HG03045 (cell line): ENCODE measurements around the gene RIMS1.

Source experiments
- ATAC-seq: cut with Tn5 transposase; IDR thresholded peaks from one replicate; pipeline ENCODE4 v1.9.1; 2021; ENCODE audit warnings: mild to moderate bottlenecking, moderate library complexity; ENCODE audit not compliant: unreplicated experiment

The RIMS1 gene

DNA sequence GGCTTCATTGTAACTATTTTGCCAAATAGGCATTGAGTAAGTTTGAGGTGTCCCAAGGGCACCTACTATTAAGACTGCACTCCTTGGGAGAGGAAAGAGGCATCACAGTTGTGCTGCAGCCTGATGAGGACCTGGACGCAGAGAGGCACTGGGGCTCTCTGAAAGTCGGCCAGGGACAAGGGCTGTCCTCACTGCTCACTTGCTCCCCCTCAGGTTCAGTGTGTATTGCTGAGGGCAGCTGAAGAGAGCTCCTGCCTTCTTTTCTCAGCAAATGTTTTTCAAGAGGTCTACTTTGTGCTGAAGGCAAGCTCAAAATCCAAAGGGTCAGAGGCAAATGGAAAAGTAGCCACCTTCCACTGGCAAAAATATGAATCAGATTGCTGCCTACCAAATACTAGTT, 331.8 kb downstream of the RIMS1 start:
- no peak for ATAC-seq

DNA sequence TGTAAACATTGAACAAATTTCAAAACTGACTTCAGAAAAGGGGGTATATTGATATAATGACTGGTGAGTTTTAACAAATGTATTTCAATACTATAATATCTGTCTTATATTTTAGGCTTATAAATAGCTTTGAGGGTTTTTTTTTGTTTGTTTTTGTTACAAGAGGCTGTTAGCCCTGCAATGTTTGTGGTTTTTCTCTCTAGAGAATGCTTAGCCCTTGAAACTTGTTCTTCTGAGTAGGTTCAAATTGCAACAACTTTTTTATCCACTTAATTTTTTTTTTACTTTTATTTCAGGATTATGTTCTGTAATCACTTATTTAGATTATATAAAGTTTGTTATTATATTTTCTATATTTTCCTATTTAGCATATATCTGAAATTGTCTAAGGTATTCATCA, 333.2 kb downstream of the RIMS1 start:
- ATAC-seq, result no peak

DNA sequence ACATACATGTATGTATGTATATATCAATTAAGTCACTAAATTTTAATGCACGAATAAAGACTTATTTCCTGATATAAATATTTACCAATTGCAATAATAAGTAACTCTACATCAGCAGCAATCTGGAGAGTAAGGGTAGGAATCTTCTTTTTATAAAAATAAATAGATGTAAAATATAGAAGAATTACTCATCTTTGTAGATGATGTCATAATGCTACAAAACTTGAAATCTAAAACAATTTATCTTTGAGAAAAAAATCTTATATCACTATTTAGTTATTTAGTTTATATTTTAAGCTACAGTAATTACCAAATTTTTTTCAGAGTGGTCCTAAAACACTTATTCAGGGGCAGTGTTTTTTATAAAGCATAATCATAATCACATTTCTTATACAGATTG, 351.7 kb downstream of the RIMS1 start:
- ATAC-seq, result no peak

DNA sequence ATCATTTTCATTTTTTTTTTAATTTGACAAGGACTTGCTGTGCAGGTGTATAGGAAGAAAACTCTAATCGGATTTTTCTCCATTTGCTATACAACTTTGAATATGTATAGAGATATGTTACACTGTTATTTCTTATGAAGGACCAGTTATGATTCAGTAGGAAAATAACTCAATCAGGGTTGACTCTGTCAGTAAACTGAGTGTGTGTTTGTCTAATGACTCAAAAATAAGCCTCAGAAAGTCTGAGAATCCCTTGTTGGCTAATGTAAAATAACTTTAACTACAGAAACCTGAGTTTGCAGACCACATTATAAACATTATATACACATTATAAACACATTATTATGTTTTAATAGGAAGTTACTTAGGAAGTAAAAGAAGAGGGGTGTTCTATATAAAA, 352.6 kb downstream of the RIMS1 start:
- no peak for ATAC-seq

DNA sequence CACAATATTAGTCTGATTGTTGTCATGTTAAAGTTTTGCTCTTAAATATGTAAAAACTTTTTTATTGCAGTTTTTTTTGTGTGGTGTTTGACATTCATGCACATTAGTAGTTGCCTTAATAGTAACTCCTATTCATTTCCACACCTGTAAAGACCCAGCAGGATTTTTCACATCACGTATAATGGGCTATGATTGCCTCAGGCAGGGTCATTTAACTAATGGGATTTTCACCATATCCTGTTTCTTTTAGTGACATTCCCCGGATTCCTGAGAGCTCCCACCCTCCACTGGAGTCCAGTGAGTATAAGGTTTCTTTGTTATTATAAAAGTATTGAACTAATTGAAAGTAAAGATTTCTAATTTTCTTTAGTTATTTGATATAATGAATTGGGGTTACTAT, 359.2 kb downstream of the RIMS1 start:
- no peak for ATAC-seq

DNA sequence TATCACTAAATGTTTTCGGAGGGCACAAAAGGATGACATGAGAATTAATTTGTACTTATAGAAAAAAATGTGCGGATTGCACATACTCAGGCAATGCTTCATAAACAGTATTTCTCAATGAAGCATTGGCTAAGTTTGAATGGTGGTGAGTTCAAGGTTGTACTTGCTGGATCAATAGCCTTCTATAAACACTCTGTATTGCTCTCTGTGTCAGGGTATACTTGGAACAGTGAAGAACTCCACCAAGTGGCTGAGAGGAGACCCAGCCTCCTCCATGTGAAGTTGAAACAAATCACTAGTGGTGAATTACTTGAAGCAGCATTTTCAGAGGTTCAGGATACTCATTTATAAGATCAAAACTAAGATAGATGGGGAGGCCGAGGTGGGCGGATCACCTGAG, 360.6 kb downstream of the RIMS1 start:
- ATAC-seq, result no peak

DNA sequence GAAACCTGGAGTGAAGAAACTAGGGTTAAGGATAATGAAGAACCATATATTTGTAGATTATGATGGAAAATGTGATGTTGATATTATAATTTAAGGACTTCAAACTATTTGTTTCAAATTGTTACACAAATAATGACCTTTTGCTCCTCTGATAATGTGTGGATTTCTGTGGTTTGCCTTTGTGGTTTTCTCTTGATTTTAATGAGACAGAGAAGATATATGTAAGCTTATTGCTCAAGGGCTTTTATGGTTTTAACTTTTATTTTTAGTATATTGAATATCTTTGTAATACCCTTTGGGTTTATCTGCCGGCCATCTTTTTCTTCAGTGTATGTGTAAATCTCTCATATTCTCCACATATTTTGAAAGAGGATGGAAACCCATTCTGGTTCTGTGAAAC, 362.3 kb downstream of the RIMS1 start:
- ATAC-seq, result no peak

DNA sequence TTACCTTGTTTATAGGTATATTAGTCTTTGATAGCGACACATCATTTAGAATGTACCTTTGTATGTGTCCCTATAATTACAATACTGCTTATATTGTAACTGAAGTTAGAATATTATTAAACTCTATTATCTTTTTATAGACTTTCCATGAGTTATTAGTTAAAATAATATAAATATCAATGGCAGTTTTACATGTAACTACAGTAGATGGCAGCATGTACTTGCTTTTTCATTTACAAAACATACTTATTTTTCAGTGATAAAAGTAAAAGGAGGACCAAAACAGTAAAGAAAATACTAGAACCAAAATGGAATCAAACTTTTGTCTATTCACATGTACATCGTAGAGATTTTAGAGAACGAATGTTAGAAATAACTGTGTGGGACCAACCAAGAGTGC, 364.3 kb downstream of the RIMS1 start:
- ATAC-seq, result no peak

DNA sequence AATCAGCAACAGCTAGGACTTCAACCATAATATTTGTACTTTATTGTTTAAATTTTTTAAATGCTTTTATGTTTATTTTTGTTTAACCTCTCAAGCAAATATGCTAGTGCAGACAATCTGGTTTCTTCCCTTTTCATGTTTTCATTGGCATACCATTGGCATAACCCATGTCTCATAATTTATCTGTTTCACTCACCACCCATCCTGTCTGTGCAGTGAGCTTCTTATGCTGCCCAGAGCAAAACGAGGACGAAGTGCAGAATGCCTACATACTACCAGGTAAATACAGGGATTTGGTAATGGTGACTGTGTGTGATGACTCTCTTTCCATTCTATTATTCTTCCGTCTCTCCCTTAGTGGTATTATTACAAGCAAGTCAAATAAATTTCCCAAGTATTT, 374.1 kb downstream of the RIMS1 start:
- ATAC-seq, result no peak

DNA sequence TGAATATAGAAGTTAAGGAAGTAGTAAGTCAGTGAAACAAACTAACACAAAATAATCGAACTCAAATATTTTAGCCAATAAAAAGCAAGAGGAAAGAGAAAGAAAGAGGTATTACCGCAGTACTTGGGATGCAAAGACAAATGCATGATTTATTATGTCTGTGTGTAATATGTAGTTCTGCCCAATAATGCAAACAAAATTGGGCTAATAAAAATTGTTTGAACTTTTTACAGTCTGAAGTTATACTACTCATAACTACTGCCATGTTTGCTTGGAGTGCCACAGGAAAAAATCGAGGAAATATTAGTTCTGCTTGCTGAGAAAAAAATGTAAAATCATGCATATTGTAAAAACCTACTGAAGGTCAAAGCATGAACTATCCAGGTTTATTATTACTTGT, 375.2 kb downstream of the RIMS1 start:
- ATAC-seq, result no peak

DNA sequence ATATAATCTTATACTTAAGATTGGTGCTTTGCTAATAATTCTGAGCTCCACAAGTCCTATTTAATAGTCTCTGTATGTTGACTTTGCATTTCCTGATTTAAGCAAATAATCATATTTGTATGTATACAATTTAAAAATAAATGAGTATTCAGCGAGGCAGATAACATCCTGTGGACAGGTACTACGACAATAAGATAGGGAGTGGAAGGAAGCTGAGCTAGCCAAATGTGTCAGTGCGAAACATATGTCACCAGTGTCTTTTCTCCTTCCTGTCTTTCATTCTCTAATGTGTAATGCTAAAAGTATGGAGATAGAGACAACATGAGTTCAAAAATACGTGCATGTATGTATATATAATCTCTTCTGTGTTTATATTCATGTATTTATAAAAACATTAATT, 375.9 kb downstream of the RIMS1 start:
- no peak for ATAC-seq

DNA sequence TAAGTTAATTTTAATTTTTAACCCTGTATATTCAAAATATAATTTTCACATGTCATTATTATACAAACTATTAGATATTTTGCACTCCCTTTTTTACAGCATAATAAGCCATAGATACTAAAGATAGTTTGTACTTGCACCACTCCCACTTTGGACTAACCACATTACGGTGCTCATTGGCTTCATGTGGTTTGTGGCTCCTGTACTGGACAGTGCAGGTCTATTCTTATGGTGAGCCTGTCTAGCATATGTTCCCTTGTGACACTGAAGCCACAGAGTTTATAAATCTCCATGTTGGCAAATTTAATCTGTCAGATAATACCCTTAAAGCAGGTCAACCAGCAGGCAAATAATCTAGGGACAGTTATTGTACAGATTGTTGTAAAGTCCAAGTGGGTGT, 381.1 kb downstream of the RIMS1 start:
- no peak for ATAC-seq

DNA sequence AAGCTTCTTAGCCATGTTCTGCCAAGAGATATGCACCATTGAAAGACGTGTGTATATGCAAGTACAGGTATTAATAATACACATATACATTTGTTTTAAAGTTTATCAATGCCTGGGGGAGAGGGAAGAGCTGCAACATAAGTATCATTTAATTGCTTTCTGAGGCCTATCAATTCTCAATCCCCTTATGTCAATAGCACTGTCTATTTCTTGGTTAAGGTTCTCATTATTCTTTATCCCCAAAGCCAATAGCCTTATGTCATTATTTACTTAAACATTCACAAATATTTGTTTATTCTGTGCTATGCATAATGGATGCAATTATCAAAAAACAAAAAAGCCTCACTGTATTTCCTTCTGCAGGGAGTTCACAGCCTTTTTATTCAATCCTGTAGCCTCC, 385.2 kb downstream of the RIMS1 start:
- no peak for ATAC-seq

DNA sequence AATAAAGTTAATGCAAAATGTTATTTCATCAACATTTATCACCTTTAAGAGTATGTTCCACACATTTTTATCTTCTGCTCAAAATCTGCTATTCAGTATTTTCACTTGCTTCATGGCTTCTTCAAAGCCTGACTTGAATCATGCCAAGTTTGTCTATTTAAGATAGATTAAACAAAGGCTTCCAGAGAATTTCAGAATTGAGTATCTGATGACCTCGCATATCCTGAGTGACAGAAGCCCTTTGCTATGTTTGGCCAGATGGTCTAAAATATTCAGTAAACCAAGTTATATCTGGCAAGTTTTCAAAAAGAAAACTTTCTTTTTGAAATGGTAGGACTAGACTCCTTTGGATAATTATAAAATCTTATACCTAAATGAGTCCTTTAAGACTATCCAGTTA, 386.6 kb downstream of the RIMS1 start:
- ATAC-seq, result no peak

DNA sequence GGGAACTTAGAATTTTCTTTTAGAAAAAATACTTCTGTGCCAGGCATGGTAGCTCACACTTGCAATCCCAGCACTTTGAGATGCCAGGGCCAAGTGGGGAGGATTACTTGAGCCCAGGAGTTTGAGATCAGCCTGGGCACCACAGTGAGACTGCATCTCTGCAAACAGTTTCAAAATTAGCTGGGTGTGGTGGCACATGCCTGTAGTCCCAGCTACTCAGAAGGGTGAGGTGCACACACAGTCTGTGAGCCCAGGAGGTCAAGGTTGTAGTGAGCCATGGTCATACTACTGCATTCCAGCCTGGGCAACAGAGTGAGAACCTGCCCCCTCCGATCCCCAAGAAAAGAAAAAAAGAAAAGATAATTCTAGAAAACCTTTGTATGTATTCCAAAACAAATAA, 389.5 kb downstream of the RIMS1 start:
- no peak for ATAC-seq

DNA sequence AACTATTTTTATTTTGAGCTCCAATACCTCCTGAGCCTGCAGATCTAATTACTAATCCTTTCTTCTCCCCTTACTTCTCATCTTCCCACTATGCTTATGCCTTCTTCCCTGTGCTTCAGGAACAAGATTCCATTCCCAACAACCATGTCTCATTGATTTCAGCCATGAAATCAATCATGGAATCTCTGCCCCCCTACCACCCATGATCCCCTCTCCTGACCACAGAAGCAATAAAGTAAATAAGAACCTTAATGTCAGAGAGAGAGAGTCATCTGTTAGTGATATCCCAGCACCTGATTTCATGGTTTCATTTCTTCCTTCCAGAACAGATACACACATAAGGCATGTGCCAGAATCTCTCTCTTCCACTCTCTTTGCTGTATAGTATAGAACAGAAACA, 395.9 kb downstream of the RIMS1 start:
- ATAC-seq, result no peak

DNA sequence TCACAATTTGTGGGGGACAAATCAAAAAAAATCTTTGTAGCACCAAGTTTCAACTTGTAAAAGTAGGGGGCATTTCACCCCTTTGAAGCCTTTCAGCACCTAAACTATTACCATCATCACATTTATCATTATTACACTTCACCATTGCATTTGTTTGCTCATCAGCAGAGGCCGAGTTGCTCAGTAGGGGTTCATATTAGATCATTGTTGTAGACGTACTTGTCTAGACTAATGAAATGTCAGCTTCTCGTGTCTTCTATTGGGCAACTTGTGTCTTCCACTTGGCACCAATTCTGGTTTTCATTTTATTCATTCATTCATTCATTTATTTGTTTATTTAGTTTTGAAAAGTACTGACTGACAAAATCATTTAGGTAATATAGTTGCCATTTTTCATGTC, 397.2 kb downstream of the RIMS1 start:
- ATAC-seq, result no peak

DNA sequence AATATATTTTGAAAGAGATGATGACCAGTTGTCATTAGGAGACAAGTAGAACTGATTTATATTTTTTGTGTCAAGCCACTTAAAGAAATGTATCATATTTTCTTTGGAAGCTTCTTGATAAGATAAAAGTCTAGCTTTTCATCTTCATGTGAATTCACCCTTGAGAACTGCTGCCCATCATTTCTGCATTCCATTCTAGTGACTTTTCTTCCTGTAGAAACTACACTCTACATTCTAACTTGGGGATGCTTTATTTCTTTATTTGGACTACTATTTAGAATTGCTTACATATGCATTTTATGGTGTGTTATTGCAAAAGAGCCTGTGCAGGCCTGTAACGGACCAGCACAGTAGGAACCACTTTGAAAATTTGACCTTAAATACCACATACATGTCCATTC, 400.6 kb downstream of the RIMS1 start:
- ATAC-seq, result no peak

DNA sequence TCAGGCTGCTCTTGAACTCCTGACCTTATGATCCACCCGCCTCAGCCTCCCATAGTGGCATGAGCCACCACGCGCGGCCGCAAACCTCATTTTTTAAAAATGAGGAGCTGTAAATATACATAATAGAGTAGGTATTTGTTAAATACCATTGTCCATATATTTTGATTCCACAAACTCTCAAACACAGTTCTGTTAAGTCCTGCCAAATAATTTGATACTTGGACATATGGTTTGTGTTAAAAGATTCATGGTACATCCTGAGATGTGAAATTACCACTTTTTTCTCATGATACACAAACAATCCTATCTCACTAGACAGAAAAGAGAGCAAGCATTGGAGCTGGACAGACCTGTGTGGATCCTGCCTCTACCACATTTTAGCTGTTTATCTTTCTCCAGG, 401.5 kb downstream of the RIMS1 start:
- ATAC-seq, result no peak

DNA sequence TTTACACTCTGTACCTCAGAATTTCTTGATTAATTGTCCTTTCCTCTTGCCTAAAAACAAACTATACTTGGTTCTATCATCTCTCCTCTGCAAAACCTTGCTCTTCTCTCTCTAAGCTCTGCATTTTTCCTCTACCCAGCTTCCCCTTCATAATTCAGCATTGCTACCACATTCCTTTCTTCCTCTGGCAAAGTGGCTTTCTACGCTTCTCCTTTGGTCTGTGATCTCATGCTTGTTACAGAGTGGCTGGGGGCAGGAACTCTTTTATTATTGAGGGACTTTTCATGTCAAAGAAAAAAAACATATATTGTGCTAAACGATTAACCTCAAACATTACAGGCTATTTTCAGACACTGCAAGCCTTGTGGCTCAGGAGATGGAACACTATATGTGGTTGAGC, 402.2 kb downstream of the RIMS1 start:
- no peak for ATAC-seq

DNA sequence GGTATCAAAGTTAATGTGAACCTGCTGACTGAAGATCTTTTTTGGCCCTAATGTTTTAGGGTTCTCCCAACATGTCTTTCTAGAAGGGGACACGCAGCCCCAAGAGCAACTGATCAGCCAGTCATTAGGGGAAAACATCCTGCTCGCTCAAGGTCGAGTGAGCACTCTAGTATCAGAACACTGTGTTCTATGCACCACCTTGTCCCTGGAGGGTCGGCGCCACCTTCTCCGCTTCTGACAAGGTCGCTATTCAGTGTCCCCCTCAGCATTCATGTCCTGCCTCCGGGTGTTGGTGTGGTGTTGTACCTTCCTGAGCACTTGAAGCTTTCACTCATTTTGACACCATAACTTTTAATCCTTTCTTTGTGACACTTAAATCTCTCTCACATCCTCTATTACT, 404.3 kb downstream of the RIMS1 start:
- ATAC-seq, result no peak

DNA sequence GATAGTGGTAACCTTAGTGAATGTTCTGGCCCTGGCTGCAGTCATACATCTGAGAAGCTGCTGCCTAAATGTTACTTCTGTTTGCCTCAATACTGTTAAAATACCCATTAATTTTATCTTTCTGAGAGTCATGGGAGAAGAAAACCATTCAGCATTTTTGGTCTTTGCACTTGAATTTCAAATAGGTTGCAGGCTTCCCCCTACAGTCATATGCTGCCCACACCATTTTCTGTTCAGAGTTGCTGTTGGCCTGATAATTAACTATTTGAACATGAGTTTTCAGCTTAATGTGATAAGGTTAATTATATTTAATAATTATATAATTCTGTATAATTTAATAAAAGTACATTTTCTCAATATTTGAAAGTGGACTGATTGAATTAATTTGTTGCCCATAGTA, 410.0 kb downstream of the RIMS1 start:
- ATAC-seq, result no peak

DNA sequence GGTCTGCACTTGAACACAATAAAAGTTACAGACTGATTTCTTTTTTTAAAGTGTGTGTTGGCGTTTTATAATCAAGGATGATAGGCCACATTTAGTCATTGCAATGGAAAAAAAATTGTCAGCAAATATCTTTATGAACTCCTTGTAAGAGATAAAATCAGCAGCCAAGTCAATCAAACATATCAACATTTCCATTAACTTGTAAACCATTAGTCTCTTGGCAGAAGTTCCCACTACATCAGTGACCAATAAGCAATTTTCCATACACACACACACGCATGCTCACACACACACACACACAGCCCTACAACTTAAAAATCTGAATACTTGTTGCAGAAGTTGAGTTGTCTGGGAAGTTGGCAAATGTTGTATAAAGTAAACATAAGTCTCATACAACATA, 419.6 kb downstream of the RIMS1 start:
- ATAC-seq, result no peak

DNA sequence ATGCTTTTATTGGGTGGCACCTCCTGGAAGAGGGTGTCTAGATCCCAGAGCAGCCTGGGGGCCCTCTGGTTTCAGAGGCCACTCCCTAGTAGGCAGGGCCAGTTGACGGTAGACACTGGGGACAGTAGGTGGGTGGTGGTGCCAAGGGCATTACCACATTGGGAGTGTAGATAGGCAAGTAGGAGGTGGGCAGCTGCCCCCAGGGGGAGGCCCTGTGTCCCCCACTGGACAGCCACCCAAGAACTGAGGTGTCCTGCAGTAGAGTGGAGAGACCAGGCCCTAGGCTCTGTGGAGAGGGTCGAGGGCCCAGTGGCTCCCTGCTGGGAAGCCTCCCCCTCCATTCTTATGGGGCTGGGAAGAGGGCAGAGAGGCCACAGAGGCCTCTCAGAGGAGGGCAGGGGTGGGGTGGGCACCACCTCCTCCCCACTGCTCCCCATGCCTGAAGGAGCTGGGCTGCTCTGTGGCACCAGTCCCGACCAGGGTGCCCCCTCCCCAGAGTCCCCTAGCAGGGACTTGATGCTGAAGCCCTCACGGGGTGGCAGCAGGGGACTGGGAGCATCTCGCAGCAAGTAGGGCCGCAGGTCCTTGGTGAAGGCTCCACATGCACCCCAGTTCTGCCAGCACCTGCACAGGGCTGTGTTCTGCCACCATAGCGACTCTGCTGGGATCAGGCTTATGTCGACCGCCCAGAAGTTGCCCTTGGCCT, 430.5 kb downstream of the RIMS1 start:
- ATAC-seq, result no peak
